ENCODE measurements around the gene MAF. TPM values are rescaled to one million over a fixed set of nuclear protein-coding genes. Genes with fewer than 3 reads are reported as not detected.

MAF gene
- polyA plus RNA-seq, 3 donors = 0.03 to 0.92 TPM; not detected in 1

DNA sequence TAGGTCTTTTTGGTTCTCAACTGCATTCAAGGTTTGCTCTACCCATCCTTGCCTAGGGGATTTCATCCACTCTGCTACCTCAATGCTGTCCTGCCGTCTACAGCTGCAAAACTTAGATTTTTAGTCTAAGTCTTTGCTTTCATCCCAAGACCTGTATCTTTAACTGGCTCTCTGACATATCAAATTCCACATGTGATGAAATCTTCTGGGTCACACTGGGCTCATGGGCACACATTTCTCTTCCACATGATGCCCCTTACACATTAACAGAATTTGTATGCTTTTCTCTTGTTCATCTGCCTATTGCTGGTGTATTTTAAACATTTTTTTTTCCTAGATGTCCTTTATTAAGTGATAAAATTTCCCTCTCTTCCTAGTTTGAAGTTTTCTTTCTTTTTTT lies 39.6 kb downstream of the MAF start:
- H3K36me3 ChIP-seq (replicated peaks in 1 of 2; ENCODE audit: control insufficient read depth in 1 of 2, insufficient read depth in 2 of 2, low read length in 2 of 2) = no peaks in the 10 kb centered on the region
- H3K79me2 ChIP-seq (ENCODE audit: insufficient read depth, low read length) = no peaks in the 10 kb centered on the region
- no peak overlapping the region for H3K4me2 ChIP-seq (replicated peaks; ENCODE audit: extremely low read depth, low read length, poor library complexity, severe bottlenecking)
- peaks cover 0 to 4% of the 10 kb centered on the region in 2 donors for H3K27me3 ChIP-seq (ENCODE audit: control insufficient read depth in 2 of 2, insufficient read depth in 2 of 2, low read length in 2 of 2)
- no peak overlapping the region for H2AFZ ChIP-seq (ENCODE audit: insufficient read depth, low read depth, low read length, poor library complexity, severe bottlenecking)
- H3K27ac Mint-ChIP-seq = no peak overlapping the region
- TF ChIP-seq CTCF (IDR thresholded peaks at IDR 0.05) = no peak
- H3K4me1 Mint-ChIP-seq = no peaks in the 10 kb centered on the region
- 100% methylated on average over 1 of the region's 1 CpG for WGBS (ENCODE audit: insufficient coverage)
- no peaks in the 10 kb centered on the region for H3K4me1 ChIP-seq (ENCODE audit: control insufficient read depth in 1 of 2, insufficient read depth in 2 of 2, low read length in 2 of 2)
- H3K9me3 Mint-ChIP-seq = peaks cover 0 to 10% (median 4%) of the 10 kb centered on the region in 7 donors
- intact Hi-C loops (cut with micrococcal nuclease) = no loop called here
- no peak overlapping the region for H3K27ac ChIP-seq (ENCODE audit: low read depth in 1 of 2, low read length in 2 of 2)
- DNase-seq = no peak
- no peak overlapping the region for H3K4me3 ChIP-seq (replicated peaks in 1 of 3; ENCODE audit: low read depth in 2 of 3, low read length in 3 of 3)
- H3K9ac ChIP-seq (ENCODE audit: insufficient read depth, low read length, poor library complexity, severe bottlenecking) = no peak overlapping the region
- no peaks in the 10 kb centered on the region for H3K36me3 Mint-ChIP-seq
- no peak overlapping the region for H3K4me3 Mint-ChIP-seq
- peaks cover 7 to 8% (median 8%) of the 10 kb centered on the region in 3 donors for H3K27me3 Mint-ChIP-seq (ENCODE audit: low read depth in 3 of 3)
- H3K9me3 ChIP-seq (replicated peaks in 1 of 2; ENCODE audit: control insufficient read depth in 1 of 2, insufficient read depth in 1 of 2, low read length in 2 of 2) = no peaks in the 10 kb centered on the region
- no peaks in the 10 kb centered on the region for H4K20me1 ChIP-seq (ENCODE audit: insufficient read depth, low read length)

DNA sequence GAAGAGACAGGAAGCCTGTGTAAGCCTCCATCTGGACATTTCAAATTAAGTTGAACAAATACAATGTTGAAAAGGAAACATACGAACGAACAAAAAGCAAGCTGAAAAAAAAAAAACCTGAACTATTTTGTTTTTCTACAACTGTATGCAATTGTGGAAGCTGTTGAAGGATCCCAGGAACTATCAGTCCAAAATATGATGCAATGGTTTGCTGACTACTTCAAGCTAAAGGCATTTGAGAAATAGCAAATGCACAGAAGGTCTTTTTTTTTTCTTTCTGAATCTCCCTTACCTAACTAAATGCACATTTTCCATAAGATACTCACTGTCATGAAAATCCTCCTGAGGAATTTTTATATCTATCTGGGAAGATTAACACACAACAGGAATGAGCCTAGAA lies 40.2 kb downstream of the MAF start:
- Histone ChIP-seq H3K4me3 (replicated peaks in 1 of 3; ENCODE audit: low read depth in 2 of 3, low read length in 3 of 3) (no peak overlapping the region), H3K79me2 (ENCODE audit: insufficient read depth, low read length) (no peaks in the 10 kb centered on the region), H4K20me1 (ENCODE audit: insufficient read depth, low read length) (no peaks in the 10 kb centered on the region), H3K27ac (ENCODE audit: low read depth in 1 of 2, low read length in 2 of 2) (no peak overlapping the region), H2AFZ (ENCODE audit: insufficient read depth, low read depth, low read length, poor library complexity, severe bottlenecking) (no peak overlapping the region), H3K27me3 (ENCODE audit: control insufficient read depth in 2 of 2, insufficient read depth in 2 of 2, low read length in 2 of 2) (peaks cover 0 to 4% of the 10 kb centered on the region in 2 donors), H3K9ac (ENCODE audit: insufficient read depth, low read length, poor library complexity, severe bottlenecking) (no peak overlapping the region), H3K4me2 (replicated peaks; ENCODE audit: extremely low read depth, low read length, poor library complexity, severe bottlenecking) (no peak overlapping the region), H3K4me1 (ENCODE audit: control insufficient read depth in 1 of 2, insufficient read depth in 2 of 2, low read length in 2 of 2) (no peaks in the 10 kb centered on the region), H3K9me3 (replicated peaks in 1 of 2; ENCODE audit: control insufficient read depth in 1 of 2, insufficient read depth in 1 of 2, low read length in 2 of 2) (no peaks in the 10 kb centered on the region), H3K36me3 (replicated peaks in 1 of 2; ENCODE audit: control insufficient read depth in 1 of 2, insufficient read depth in 2 of 2, low read length in 2 of 2) (no peaks in the 10 kb centered on the region)
- H3K27me3 Mint-ChIP-seq (ENCODE audit: low read depth in 3 of 3) = peaks cover 7 to 8% (median 8%) of the 10 kb centered on the region in 3 donors
- no peak overlapping the region for H3K4me3 Mint-ChIP-seq
- no CpG with 5 or more reads among the region's 2 CpGs for WGBS (ENCODE audit: insufficient coverage)
- no peak for TF ChIP-seq CTCF (IDR thresholded peaks at IDR 0.05)
- DNase-seq = no peak
- no peaks in the 10 kb centered on the region for H3K36me3 Mint-ChIP-seq
- intact Hi-C loops (cut with micrococcal nuclease) = no loop called here
- H3K9me3 Mint-ChIP-seq = peaks cover 0 to 7% (median 3%) of the 10 kb centered on the region in 7 donors
- H3K4me1 Mint-ChIP-seq = no peaks in the 10 kb centered on the region
- no peak overlapping the region for H3K27ac Mint-ChIP-seq
